SW 1271 (cell line): ENCODE results near the gene MMP24OS.

Experiments used
- DNase-seq, 2 experiments: peaks; one replicate each; lab custom pipeline; 2025; lab: John Stamatoyannopoulos, UW

MMP24OS gene

DNA sequence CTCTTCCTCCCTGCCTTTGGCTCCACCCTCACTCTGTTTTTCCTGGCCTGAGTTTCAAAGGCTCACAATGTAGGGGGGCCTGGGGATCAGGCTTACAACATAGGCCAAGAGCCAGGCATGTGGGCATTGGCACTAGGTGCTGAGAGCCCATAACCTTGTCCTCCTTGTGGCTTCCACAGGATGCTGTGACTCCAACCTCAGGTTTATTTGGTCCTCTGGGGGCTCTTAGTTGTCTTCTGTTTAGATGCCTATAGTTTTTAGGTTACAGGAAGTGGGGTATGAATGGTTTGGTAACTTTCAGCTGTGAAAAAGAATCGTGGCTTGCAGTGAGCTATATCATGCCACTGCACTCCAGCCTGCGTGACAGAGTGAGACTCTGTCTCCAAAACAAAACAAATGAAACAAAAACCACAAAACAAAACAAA lies 25.9 kb downstream of the MMP24OS start:
- no peak for DNase-seq

DNA sequence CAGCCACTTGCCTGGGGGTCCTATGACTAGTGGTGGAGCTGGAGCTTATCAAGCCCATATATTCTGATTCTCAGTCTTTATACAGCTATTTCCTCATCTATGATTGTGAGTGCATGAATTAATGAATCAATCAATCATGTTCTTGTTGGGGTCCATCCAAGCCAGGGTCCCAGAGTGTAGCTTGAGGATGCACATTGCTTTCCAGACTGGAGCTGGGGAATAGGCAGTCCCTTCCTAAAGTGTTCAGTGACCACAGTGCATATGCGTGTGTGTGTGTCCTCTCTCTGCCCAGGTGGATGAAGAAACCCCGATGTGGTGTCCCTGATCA lies 26.3 kb downstream of the MMP24OS start:
- no peak for DNase-seq

DNA sequence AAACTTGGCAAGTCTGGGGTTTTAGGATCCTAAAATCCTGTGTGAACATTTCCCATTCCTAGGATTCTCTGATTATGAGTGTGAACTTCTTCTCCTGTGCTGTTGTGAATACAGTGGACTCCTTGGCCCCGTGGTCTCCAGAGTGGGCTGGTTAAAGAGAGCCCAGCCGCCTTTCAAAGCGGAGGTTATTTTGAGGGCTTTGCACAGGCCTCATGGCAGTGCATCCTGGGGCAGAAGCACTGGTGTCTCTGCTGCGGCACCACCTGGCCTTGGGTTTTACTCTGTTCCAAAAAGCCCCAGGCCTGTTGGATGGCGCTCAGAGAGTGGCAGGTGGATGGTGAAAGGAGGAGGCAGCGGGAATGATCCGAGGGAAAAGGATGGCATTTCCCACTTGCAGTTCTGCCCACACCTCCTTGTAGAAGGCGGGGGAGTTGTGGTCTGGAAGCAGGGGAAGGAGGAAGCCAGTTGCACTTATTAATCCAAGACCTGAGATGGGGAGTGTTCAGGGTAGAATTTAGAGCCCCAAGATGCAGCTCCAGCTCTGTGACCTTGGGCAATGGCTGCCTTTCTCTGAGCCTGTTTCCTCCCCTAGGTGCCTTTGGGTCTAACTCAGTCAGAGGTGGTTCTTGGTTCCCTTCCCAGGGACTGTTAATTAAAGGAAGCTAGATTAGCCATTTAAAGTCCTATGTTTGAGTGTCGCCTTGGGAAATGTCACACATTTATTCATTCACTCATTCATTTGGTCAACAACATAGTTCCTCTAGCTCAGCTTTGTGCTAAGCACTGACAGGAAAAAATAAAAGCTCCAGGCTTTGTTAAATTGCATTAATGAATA lies 29.1 kb downstream of the MMP24OS start:
- DNase-seq, result no peak

DNA sequence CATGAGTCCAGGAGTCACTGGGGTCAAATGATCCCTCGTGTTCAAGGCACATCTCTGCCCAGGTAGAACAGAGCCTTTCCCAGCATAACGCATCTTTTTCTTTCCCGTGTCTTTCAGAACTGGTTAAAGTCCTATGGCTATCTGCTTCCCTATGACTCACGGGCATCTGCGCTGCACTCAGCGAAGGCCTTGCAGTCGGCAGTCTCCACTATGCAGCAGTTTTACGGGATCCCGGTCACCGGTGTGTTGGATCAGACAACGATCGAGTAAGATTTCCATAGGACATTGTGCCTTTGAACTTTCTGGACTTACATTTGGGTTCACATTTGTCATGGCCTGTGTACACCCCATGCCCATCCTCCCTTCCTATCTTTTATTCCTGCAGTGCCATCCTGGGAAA lies 31.2 kb downstream of the MMP24OS start:
- no peak for DNase-seq

DNA sequence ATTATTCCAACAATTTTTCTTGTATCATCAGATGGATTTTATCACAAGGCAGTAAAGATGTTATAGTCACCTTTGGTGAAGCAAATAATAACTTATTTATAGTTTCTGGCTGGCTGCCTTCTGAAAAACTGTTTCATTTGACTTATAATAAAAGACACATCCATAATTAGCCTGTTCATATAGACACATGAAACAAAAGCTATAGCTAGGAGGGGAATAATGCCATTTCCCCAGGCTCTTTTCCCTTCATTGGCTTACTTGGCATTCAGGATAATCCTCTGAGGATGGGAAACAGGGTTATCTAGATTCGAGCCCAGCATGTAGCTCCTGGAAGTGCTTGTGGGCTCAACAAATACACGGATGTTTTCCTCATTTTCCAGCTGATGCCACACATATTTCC lies 33.9 kb downstream of the MMP24OS start:
- no peak for DNase-seq

DNA sequence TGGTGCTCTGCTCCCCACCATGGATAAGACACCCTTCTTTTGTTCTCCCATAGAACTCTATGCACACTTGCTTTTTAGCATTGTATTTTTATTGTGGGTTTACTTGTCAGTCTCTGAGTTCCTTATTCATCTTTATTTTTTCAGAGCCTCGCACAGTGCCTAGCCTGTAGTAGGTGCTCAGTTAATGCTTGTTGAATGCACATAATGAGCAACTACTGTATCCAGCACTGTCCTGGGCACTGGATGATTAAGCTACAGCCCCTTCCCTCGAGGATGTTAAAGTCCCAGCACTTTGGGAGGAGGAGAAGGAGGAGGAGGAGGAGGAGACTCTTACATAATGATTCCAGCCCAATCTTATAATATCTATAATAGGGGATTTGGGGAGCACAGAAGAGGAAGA lies 34.6 kb downstream of the MMP24OS start:
- no peak for DNase-seq

DNA sequence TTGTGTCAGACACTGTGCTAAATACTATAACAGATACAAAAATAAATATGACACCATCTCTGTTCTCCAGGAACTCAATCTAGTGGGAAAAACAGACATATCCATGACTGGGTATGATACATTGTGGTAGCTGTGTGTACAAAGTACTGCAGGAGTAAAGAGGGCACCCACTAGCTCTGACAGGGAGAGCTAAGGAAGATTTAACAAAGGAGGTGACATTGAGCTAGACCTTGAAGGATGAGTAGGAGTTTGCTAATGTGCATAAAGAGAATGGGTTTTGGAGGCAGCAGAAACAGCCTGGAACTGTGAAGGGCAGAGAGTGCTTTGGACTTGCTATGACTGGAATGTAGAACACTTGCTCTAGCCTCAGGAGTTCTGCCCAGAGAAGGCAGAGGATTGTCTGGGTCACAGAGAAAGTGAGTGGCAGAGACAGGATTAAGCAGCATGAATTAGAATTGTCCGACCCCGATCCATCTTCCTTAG lies 37.1 kb downstream of the MMP24OS start:
- no peak for DNase-seq

DNA sequence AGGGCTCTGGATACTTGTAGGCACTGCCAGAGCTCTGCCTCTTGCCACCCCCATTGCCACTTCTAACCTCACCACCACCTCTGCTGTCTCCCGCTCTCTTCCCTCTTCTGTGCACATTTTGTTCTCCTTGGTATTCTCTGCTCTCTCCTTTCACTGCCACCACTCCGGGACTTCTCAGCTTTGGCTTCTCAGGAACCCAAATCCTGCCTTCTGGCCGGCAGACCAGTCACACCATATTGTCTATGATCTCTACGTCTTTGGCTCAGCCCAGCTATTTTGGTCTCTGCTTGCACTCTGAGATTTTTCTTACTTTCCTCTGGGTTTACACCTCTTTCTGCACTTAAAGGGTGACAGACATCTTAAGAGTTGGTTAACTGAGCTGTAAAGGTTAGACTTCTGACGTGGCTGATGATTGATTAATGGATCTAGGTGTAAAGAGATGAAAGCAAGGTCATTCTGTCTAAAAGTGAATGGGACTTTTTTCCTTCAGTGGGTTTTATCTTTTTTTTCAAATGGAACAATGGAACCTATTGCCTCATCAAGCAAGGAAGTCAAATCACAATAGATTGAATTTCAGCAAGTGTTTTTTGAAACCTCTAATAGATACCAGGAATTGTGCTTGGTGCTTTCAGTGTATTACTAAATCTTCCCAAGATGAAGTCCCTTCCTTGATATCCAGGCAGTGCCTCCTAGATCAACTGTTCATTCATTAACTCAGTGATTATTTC lies 37.7 kb downstream of the MMP24OS start:
- no peak for DNase-seq

DNA sequence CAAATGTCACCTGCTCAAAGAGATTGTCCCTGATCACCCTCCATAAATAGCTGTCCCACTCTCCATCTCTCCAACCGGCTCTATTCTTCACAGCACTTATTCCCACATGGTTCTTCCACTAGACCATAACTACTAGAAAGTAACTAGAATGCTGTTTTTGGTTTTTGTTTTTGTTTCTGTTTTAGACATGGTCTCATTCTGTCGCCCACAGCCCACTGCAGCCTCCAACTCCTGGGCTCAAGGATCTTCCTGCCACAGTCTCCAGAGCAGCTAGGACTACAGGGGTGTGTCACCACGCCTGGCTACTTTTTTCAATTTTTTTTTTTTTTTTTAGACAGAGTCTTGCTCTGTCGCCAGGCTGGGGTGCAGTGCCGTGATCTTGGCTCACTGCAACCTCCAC lies 39.2 kb downstream of the MMP24OS start:
- DNase-seq, result no peak

DNA sequence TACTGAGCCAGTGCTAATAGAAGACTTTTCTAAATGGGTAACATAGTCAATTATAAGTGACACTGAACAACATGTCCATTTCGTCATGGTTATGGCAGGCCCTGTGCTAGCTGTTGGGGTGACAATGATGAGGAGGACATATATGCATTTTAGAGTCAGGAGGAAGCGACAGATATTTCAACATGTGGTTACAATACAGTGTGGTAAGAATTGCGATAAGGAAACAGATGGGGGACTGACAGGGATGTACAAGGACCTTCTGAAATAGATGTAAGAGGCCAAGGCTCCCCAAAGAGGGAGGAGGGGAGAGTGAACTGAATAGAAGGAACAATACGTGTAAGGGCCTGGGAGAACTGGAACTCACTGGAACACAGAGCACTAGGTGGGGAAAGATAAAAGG lies 39.8 kb downstream of the MMP24OS start:
- DNase-seq, result no peak

DNA sequence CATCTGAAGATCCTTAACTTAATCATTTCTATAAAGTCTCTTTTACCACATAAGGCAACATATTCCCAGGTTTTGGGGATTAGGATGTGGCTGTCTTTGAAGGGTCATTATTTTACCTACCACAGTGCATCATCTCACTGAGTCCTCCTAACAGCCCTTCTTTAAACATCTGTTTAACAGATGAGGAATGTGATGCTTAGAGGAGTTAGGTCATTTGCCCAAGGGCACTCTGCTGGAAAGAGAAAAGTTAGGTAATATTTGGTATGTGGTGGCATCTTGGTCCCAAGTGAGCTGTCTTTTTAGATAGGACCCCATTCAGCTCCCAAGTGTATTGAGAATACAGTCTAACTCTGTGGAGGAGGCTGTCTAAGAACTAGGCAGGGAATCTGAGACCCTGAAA lies 40.4 kb downstream of the MMP24OS start:
- no peak for DNase-seq

DNA sequence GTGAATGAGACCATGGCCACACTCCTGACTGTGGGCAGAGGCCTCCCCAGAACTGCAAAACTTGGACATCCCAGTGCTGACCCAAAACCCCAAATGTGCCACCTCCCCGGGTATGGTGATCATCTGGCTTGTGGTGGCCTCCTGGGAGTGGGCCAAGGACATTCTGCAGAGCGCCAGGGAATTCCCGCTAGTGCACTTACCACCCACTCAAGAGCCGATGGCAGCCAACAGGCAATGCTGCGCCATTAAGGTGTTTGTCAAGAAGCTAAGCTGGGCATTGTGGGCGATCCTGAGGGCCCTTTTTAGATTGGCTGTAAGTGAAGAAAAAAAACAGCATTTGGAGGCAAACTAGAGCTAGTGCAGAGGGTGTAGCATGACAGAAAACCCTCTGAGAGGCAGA lies 42.0 kb downstream of the MMP24OS start:
- DNase-seq, result no peak

DNA sequence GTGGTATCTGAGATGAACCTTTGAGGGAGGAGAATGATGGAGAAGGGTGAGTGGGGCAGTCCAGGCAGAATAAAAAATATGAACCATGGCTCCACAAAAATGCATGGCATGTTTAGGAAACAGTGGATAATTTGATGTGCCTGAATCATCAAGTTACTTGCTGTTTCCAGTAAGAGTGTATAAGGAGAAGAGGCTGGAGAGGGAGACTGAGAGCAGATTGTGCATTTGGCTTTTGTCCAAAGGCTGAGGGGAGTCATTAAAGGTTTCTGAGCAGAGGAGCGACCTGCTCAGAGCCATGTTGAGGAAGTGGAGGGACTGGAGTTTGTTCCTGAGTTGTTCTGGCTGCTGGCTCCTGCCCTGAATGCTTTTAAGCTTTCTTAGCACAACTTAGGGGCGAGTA lies 45.3 kb downstream of the MMP24OS start:
- DNase-seq, result no peak

DNA sequence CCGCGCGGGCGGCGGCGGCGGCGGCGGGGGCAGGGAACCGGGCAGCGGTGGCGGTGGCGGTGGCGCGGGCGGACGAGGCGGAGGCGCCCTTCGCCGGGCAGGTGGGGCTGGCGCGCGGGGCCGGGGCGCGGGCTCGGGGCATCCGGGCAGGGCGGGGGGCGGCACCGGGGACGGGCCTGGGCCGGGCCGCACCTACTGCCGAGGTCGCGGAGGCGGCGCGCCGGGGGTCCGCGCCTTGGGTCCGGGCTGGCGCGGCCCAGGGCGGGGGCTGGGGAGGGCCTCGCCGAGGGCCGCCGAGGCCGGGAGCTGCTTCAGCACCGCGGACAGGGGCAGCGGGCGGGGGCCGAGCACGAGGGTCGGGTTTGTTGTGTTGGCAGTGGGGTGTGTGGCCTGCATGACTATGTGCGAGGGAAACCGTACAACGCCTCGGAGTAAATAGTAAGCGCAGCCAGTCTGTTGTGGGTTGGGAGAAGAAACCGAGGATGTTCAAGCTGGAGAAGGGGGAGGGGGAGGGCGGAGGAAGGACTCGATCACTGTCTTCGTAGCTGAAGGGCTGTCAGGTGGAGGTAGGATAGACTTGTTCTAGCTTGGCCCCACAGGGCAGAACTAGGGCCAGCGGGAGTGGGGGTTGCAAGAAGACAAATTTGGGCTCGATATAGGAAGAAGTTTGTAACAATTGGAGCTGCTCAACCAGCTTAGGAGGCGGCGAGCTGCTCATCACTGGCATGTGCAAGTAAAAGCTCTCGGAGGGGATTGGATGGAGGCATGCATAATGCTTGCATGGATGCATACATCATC lies 50.8 kb downstream of the MMP24OS start:
- DNase-seq, result no peak
